ENCODE data around the gene ZNF428. TPM values are rescaled to one million over a fixed set of nuclear protein-coding genes. Genes with fewer than 3 reads are reported as not detected.
A peak's percentile ranks its signal among the peaks of the same experiment; 100 is the strongest.
"Not testable (repeated sequence)": the region's sequence is repeated elsewhere in the genome, so short reads cannot be mapped to it uniquely, and the experiment has no call there.

Gene ZNF428
- total RNA-seq, 1 donor = 23.7 TPM

DNA sequence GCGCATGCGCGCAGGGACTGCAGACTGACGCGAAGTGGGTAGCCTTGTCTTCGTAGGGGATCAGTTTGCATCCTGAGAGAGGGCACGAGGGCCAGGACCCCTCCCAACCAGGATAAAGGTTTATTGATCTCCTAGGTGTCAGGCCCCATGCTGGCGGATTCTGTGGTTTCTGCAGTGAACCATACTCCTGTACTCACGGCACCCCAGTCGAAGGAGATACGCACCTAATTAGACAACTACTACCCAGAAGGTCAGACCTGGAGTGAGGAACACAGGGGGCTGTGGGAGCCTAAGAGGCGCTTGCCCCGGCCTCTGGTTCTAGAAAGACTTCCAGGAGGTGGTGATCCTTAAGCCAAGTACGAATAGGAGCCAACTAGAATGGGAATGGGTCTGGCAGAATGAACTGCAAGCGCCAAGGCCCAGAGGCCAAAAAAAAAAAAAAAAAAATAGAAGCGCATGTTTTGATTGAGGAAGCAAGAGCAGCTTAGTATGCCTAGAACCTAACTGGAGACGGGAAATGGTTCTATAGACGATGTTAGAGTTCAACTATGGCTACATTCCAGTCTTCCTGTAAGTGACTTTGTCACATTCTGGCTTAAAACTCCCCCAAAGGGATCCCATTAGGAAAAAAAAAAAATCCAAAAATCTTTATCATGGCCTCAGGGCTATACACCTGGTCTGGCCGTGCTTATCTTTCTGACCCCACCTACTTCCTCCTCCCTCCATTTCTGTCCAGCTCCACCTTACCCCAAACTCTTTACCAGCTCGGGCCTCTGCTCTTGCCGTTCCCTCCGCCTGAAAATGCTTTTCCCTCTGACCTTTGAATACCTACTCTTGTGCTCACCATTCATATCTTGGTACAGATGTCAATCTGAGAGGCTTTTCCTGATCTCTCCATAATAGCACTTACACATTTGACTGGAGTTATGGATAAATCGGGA, 902 bp upstream of the ZNF428 start:
- no peak for DNase-seq (ENCODE audit: low read depth in 2 of 3, low spot score in 2 of 3)

DNA sequence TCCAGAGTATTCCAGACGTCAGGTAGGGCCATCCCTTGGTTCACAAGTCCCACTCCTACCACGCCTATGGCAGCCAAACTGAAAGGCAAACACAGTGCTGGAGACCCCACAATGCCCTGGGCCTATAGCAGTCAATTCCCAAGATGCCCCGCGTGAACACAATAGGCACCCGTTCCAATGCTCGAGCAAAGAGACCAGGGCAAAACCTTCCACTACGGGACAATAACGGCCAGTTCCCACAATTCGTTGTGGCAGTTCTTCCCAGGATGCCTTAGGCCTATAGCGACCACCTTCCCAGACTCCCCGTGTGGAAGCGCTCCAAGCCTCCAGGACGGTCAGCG, 538 bp downstream of the ZNF428 start:
- DNase-seq (ENCODE audit: low read depth in 2 of 3, low spot score in 2 of 3) = peak in 1 of 3 donors; percentile 60

DNA sequence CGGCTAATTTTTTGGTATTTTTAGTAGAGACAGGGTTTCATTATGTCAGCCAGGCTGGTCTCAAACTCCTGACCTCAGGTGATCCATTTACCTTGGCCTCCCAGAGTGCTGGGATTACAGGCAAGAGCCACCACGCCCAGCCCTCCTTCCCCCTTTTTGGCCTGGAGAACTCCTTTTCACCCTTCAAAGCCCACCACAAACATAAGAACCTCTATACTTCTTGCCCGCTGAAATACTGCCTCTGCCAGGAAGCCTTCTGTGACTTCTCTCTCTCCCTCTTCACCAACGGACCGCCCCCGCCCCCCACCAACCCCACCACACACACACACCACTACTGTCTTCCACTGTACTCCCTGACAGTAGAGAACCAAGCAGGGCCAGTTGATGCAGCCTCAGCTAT, 2.5 kb downstream of the ZNF428 start:
- DNase-seq (ENCODE audit: low read depth in 2 of 3, low spot score in 2 of 3) = no peak

DNA sequence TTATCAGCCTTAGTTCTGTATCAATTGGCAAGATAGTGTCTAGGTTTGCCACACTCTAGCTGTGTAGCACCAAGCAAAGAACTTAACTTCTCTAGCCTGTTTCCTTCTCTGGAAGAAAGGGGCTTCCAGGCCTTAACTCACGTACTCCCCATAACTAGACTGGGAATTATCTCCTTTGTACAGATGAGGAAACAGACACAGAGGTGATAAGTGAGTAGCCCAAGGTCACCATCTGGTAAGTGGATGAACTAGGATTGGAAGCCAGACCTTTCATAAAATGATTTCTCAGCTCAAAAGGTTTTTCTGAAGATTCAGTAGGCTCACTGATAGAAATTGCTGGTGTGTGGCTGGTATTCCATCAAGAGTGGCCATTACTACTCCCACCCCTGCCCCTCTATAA, 3.1 kb downstream of the ZNF428 start:
- no peak for DNase-seq (ENCODE audit: low read depth in 2 of 3, low spot score in 2 of 3)

DNA sequence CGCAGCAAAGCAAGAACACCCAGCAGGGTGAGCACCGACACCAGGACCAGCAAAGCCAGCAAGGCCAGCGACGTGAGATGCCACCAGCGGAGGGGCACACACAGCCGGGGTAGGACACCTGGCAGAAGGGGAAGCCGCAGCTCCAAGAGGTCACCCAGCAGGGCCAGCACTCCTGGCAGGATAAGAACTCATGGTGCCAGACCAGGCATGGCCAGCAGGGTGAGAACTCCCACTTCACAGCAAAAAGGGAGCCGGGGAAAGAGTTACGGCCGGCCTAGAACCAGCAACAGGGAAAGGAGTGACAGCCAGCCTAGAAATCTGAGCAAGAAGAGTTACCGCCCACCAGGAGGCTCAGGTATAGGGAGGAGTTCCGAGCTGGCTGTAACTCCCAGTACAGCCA, 7.1 kb downstream of the ZNF428 start:
- no peak for DNase-seq (ENCODE audit: low read depth in 2 of 3, low spot score in 2 of 3)

DNA sequence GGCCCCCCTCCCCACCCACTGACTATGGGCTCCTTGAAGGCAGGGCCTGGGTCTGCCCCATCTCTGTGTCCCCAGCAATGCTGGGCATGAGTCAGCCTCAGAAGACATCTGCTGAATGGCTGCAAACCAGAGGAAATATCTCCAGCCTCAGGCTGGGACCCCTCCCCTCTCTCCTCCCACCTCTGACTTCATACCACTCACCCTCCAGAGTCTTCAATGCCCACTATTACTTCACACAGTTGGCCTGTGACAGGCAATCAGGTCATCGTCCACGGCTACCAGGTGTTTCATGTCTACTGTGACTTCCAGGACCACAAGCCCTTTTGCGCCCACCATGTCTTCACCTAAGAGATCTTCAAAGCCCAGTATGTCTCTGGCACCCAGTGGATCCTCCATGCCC, 7.6 kb downstream of the ZNF428 start, which contains the start of gene SRRM5:
Gene SRRM5, plus strand, starts transcription at position 301 of the 400 bp plus-strand sequence. Its CDS starts 34 bp downstream, at position 335.
- DNase-seq (ENCODE audit: low read depth in 2 of 3, low spot score in 2 of 3) = no peak

DNA sequence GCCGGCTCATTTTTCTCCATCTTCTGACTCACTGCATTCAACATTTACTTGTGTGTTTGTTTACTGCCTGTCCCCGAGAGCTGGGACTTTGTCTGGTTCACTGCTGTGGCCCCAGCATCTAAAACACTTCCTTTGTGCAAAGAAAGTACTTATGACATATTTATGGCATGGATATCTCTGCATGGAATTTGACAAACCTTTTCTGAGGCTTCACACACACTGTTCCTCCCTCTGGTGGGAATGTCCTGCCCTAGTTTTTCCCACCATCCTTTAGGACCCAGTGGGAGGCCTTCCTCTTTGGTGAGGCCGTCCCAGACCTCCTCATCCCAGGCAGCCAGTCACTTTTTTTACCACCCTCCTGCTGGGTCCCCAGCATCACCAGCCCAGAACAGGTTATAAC, 8.9 kb downstream of the ZNF428 start:
- DNase-seq (ENCODE audit: low read depth in 2 of 3, low spot score in 2 of 3) = no peak

DNA sequence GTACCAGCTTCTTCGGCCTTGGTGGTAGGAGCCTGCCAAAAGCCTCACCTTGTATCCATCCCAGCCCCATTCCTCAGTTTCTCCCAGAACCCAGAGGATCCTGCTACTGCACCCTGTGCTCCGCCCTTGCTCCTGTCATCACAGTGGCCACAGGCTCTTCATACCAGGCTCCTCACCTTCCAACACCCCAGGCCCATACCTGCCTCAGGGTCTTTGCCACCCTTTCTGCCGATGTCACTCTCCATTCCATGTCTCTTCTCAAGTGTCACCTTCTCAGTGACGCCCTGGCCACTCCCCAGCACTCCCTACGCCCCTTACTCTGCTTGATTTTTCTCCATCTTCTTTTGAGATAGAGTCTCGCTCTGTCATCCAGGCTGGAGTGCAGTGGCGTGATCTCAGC, 9.6 kb downstream of the ZNF428 start:
- DNase-seq (ENCODE audit: low read depth in 2 of 3, low spot score in 2 of 3) = no peak

DNA sequence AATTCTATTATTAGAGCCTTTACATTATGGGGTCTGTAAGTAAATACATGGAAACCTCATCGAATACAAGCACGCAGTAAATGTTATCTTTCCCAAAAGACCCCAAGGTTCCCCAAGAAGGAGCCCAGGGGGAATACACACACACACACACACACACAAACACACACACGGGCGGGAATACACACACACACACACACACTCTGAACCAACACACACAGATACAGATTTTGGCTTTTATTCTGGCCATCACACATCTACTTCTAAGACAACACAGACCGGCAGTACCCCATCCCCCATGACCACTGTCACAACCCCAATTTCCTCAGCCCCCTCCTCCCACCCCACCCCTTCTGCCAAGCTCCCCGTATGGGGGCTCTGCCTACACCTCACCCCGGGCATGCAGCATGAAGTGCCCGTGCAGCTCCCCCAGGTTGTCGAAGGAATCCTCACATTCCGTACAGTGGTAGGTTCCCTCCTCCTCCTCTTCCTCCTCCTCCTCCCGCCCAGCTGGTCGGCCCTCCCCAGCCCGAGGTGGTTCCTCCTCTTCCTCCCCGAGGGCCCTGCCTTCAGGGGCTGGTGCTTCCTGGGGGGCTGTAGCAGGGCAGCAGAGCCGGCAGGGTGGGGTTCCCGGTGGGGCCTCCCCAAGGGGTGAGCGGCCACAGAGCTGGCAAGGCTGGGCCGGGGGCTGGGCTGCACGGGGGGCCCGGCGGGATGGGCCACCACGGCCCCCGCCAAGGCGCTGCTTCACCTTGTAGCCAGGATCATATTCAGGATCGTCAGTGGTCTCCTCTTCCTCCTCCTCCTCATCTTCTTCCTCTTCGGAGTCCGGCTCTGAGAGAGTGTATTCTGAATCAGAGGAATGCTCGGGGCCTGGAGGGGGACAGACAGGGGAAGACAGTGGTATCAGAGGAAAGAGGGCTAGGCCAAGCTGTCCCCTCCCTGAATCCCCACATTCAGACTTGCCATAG, 11.9 kb downstream of the ZNF428 start:
- DNase-seq (ENCODE audit: low read depth in 2 of 3, low spot score in 2 of 3) = no peak

DNA sequence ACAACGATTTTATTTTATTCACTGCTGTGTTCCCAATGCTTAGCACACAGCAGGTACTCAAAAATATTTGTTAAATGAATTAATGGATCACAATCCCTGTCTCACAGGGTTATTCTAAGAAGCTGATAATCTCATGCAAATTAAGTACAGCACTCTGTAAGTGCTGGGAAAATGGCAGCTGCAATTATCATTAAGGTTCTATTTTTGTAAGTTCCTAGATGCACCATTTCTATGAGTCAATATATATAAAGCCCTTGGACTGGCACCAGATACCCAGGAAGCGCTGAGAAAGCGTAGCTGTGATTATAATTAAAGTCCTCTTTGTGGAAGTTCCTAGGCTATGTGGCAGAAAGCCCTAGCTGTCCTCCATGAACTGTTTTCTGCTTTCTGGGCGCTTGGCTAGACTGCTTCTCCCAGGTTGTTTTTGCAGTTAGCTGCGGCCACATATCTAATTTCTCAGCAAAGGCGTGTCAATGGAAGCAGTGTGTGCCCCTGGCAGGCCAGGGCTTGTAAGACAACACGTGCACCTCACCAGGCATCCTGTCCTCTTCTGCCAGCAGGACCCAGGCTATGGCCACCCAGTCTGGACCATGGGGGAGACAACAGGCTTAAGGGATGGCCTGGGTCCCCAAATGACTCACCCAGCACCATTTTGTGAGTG, 12.7 kb downstream of the ZNF428 start:
- no peak for DNase-seq (ENCODE audit: low read depth in 2 of 3, low spot score in 2 of 3)

DNA sequence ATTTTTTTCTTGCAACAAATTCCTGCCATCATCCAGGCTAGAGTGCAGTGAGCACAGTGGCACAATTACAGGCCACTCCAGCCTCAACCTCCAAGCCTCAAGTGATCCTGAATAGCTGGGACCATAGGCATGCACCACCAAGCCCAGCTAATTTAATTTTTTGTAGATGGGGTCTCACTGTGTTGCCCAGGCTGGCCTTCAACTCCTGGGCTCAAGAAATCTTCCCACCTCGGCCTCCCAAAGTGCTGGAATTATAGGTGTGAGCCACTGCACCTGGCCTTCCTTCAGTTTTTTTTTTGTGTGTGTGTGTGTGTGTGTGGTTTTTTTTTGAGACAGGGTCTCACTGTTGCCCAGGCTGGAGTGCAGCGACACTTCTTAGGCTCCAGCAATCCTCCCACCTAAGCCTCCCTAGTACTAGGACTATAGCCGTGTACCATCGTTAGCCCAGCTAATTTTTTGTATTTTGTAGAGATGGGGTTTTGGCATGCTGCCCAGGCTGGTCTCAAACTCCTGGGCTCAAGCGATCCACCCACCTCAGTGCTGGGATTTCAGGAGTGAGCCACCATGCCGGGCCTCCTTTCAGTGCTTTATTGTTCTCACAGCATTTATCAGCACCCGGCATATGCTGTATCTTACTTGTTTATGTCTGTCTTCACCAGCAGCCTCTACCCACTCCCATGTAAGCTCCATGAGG, 13.4 kb downstream of the ZNF428 start:
- DNase-seq (ENCODE audit: low read depth in 2 of 3, low spot score in 2 of 3) = no peak

DNA sequence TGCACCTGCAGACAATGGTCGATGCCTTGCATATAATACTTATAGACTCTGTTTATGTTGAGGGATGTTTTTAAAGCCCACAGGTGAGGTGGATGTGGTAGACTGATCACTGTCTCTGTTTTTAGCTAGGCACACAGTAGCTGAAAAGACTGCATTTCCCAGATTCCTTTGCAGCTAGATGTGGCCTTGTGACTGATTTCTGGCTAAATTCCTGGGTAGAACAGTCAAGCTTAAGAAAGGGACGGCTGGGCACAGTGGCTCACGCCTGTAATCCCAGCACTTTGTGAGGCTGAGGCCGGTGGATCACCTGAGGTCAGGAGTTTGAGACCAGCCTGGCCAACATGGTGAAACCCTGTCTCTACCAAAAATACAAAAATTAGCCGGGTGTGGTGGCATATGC, 19.1 kb downstream of the ZNF428 start:
- not testable (repeated sequence) for DNase-seq (ENCODE audit: low read depth in 2 of 3, low spot score in 2 of 3)

DNA sequence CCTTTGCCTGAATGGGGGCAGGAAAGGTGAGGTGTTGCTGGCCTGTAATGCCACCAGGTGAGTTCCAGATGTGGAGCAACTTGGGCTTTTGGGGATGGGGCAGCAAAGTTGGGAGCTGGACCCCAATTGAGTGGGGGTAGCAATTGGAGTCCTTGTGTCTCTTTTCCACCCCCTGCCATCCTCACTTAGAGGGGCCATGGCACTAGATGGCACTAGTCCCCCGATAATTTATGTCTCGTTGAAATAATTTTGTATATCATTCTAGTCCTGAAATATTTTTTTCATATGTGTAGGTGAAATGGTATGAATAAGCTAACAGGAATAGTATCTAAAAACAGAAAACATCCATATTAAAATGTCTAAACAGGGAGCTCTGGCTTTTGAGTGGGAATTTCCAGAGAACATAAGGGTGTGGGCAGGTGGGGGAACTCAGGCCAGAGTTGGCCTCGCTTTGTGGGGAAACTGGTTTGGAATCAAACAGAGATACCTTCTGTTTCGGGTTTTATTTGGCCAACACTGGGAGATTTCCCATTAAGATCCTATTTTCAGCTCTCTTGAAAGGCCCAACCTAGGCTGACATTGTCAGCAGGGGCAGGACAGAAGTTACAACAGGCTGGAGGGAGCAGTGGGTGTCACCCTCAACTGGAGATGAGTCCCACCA, 19.7 kb downstream of the ZNF428 start:
- DNase-seq (ENCODE audit: low read depth in 2 of 3, low spot score in 2 of 3) = no peak

DNA sequence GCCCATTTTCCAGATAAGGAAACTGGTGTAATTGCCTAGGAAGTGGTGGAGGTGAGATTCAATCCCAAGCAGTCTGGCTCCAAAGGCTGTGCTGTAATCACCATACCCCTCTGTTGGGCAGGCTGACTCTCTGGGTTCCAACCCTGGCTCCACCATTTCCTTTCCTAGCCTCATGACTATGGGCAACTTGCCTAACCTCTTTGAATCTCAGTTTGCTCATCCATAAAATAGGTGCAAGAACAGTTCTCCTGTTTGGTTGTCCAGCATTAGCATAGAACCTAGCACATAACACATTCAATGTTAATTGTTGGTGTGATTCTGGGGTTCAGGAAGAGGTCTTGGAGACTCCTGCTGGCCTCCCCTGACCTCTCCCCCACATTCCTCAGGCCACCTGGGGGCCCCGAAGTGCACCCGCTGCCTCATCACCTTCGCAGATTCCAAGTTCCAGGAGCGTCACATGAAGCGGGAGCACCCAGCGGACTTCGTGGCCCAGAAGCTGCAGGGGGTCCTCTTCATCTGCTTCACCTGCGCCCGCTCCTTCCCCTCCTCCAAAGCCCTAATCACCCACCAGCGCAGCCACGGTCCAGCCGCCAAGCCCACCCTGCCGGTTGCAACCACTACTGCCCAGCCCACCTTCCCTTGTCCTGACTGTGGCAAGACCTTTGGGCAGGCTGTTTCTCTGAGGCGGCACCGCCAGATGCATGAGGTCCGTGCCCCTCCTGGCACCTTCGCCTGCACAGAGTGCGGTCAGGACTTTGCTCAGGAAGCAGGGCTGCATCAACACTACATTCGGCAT, 20.8 kb downstream of the ZNF428 start:
- no peak for DNase-seq (ENCODE audit: low read depth in 2 of 3, low spot score in 2 of 3)

DNA sequence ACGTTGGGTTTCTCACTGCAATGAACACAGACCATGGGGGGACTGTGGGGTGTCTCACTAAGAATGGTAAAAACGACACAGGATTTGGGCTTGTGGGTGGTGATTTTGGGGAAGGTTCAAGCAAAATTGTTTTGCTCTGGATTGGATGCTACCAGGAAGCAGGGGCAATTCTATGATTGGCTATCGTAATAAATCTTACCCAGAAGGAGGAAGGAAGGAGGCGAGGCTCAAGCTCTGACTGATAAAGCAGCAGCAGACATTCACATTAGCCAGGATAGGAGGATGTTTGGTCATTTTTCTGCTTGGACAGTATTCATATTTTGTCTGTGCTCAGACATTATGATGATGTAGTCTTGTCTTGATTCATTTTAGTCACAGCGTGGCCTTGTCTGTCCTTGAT, 21.6 kb downstream of the ZNF428 start:
- peak in 1 of 3 donors; percentile 45 for DNase-seq (ENCODE audit: low read depth in 2 of 3, low spot score in 2 of 3)

DNA sequence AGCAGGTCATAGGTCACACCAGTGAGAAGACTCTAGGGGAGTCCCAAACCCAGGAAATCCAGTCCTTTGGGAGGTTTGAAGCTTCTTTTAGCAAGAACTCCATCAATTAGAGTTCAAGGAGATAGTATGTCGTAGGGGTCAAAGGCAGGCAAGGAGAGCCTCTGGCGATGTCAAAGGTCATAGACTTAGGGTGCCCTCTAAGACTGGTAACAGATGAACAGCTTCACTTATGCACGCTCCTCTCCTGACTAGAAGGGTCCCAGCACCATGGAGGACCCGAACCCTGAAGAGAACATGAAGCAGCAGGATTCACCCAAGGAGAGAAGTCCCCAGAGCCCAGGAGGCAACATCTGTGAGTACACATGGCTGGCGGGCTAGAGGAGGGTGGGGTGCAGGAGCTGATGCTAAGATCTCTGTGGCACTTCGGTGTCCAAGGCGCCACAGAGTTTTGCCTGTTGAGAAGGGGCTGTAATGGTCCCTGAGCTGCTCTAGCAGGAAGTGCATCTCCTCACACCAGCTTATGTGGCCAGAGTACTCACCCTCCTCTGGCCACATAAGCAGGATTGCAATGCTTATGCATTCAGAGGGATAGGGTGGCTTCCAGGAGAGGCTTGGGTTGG, 22.5 kb downstream of the ZNF428 start:
- no peak for DNase-seq (ENCODE audit: low read depth in 2 of 3, low spot score in 2 of 3)

DNA sequence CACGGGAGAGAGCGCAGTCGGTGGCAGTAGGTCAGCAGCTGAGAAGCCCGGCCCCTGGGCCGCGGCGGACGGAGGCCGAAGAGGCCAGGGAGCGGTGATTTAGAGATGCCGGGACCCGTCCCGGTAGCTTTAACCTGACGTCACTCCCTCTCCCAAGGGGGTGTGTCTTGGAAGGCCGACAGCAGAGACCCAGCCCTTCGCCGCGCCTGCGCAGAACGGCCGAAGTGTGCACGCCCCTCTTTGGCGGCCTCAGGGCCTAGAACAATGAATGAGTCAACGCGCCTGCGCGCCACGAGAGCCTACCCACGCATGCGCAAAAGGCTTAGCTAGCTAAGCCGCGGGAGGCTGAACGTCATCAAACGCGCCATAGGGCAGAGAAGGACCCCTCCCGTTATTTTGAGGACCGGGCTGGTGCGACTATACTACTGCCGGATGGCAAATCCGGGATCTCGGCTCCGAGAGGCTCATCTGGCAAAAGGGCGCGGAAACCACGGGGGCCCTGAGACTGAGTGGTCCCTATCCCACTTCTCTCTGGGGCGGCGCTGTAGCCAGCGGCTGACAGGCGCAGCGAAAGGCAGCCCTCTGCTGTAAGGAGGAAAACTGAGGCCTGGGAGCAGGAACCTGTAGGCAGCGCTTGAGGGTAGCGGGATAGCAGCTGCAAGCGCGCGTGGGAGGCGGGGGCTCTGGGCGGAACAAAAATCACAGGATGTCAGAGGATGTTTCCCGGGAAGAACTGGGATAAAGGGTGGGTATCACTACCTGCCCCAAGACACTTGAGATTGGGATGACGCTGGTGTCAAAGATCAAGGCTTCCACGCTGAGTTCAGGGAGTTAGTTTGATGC, 23.2 kb downstream of the ZNF428 start, which contains the start of the genes IRGQ and ZNF576:
Gene IRGQ, minus strand, starts transcription at position 136 of the 843 bp plus-strand sequence. CDS start 796 bp downstream, outside the sequence.
Gene ZNF576, plus strand, starts transcription at position 597 of the 843 bp plus-strand sequence. CDS start 514 bp downstream, outside the sequence.
- peak; percentile 100 for DNase-seq (ENCODE audit: low read depth in 2 of 3, low spot score in 2 of 3)
